Upper lobe of left lung (tissue), 6 donors: ENCODE data around the gene PPP1R3G. TPM values are rescaled to one million over a fixed set of nuclear protein-coding genes. Genes with fewer than 3 reads are reported as not detected.

ENCODE experiments used
- ATAC-seq, 2 donors: fragments of 200-7000 bp; cut with Tn5 transposase; one replicate each; pipeline ENCODE4 v1.9.1; 2022; ENCODE audit warnings: mild to moderate bottlenecking in 2 of 2, moderate library complexity in 2 of 2; ENCODE audit not compliant: low FRiP score in 2 of 2
- DNase-seq, 2 donors: peaks; one replicate each; pipeline ENCODE4 v3.0.0-alpha.2; 2019 to 2020
- H3K27ac ChIP-seq, 4 donors: fragments of 200-600 bp; sonication (generic); one replicate each; pipeline ENCODE4 v1.5.1; 2016 to 2019
- H3K27me3 ChIP-seq, 4 donors: fragments of 200-600 bp; sonication (generic); one replicate each; pipeline ENCODE4 v1.5.1; 2017 to 2019
- H3K36me3 ChIP-seq, 4 donors: fragments of 200-600 bp; sonication (generic); one replicate each; pipeline ENCODE4 v1.5.1; 2016 to 2019
- H3K4me1 ChIP-seq, 4 donors: fragments of 200-600 bp; sonication (generic); one replicate each; pipeline ENCODE4 v1.5.1; 2018 to 2019
- H3K4me3 ChIP-seq, 4 donors: fragments of 200-600 bp; sonication (generic); one replicate each; pipeline ENCODE4 v1.5.1; 2017 to 2019; ENCODE audit warnings: mild to moderate bottlenecking in 2 of 4, moderate library complexity in 1 of 4
- H3K9me3 ChIP-seq, 4 donors: fragments of 200-600 bp; sonication (generic); one replicate each; pipeline ENCODE4 v1.5.1; 2018 to 2019
- EP300 ChIP-seq, 4 donors: sonication (generic); formaldehyde crosslinking; IDR thresholded peaks; one replicate each; pipeline ENCODE4 v1.5.1; 2017; ENCODE audit warnings: antibody characterized with exemption in 4 of 4, control low read depth in 2 of 4
- POLR2A ChIP-seq, 4 donors: fragments of 450-650 bp; IDR thresholded peaks; one replicate each; pipeline ENCODE4 v1.5.1; 2016 to 2017; ENCODE audit warnings: antibody characterized with exemption in 4 of 4, mild to moderate bottlenecking in 2 of 4
- POLR2AphosphoS5 ChIP-seq, 2 donors: sonication (generic); formaldehyde crosslinking; IDR thresholded peaks; one replicate each; pipeline ENCODE4 v1.5.1; 2017; ENCODE audit warnings: antibody characterized with exemption in 2 of 2
- WGBS, 2 donors: methylation state at CpG; one replicate each; pipeline ENCODE4 v1.1.5; 2017 to 2018; 5-methylcytosine and 5-hydroxymethylcytosine counted together
- total RNA-seq, 6 donors: library from RNA; depleted of rRNA in 4 of 6; stranded (reverse); fragments of >200 nt in 4 of 6; gene quantifications; one replicate each; pipeline versions ENCODE4 v1.1.0 to v1.2.1, GENCODE V29; 2016 to 2021
- TF ChIP-seq, protein P1 (sequence below), 6 experiments: fragments of 450-650 bp in 4 of 6; fragments of 200-600 bp in 2 of 6; sonication (generic) in 2 of 6; IDR thresholded peaks; one replicate each; pipeline ENCODE4 v1.5.1; 2016 to 2019; ENCODE audit warnings: antibody characterized with exemption in 6 of 6
- donor health status: DM: no; HTN: no; CAD: no; lungs with moderate emphysema.
- donor health status: DM: no; HTN: yes; CAD: no; lungs with severe emphysema.

Gene PPP1R3G
- total RNA-seq, 6 donors from 2014 or later = 0.10 to 0.64 (median 0.37) TPM; not detected in 1

GRCh38 chr6:5081955-5082354, 3.2 kb upstream of the PPP1R3G start:
- DNase-seq (no peak), ATAC-seq (no peak)
- TF ChIP-seq POLR2AphosphoS5 (IDR thresholded peaks at IDR 0.05) (no peak), POLR2A (IDR thresholded peaks at IDR 0.05) (no peak), EP300 (IDR thresholded peaks at IDR 0.05) (no peak)
- TF ChIP-seq, protein P1, sequence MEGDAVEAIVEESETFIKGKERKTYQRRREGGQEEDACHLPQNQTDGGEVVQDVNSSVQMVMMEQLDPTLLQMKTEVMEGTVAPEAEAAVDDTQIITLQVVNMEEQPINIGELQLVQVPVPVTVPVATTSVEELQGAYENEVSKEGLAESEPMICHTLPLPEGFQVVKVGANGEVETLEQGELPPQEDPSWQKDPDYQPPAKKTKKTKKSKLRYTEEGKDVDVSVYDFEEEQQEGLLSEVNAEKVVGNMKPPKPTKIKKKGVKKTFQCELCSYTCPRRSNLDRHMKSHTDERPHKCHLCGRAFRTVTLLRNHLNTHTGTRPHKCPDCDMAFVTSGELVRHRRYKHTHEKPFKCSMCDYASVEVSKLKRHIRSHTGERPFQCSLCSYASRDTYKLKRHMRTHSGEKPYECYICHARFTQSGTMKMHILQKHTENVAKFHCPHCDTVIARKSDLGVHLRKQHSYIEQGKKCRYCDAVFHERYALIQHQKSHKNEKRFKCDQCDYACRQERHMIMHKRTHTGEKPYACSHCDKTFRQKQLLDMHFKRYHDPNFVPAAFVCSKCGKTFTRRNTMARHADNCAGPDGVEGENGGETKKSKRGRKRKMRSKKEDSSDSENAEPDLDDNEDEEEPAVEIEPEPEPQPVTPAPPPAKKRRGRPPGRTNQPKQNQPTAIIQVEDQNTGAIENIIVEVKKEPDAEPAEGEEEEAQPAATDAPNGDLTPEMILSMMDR (IDR thresholded peaks at IDR 0.05) = no peak
- WGBS, 2 donors = 68 to 73% methylated on average over 4 of the region's 4 CpGs
- Histone ChIP-seq H3K27ac (no peak overlapping the region), H3K36me3 (no peaks in the 10 kb centered on the region), H3K27me3 (peaks cover 0 to 18% (median 9%) of the 10 kb centered on the region in 4 donors), H3K4me3 (no peak overlapping the region), H3K4me1 (peaks cover 13 to 27% (median 20%) of the 10 kb centered on the region in 4 donors), H3K9me3 (no peaks in the 10 kb centered on the region)

DNA sequence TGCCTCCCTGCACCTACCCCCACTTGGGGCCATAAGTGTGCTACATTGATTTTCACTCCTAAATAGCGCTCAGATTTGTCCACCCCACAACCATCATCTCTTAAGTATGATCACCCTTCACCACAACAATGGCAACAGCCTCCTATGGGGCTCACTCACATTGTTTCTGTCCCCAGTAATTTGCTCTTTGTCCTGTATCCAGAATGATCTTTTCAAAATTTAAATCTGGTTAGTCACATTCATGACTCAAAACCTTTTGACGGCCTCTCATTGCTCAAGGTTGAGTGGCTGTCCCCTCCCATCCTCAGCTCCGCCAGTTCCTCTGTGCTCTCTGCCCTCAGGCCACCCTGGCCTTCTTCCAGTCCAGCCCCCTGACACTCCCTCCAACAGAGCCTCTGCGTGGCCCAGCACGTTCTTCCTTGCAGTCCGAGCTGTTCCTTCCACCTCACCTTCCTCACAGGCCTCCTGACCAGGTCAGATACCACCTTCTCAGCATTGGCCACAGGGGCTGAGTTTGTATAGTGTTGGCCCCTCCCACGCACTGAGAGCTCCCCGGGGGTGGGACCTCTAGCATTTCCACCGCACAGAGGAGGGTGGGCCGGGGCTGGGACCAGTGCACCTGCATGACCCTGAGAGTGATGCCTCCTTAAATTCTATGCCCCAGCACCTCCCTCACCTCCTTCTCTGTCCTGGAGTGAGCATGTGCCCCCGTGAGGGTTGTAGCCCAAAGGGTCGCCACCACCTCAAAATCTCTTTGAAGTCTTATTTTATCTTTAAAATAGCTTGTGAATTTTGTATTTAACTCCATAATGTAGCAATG, 2.4 kb upstream of the PPP1R3G start:
- H3K4me1 ChIP-seq = peaks cover 13 to 27% (median 20%) of the 10 kb centered on the region in 4 donors
- peaks cover 0 to 18% (median 9%) of the 10 kb centered on the region in 4 donors for H3K27me3 ChIP-seq
- TF ChIP-seq POLR2AphosphoS5 (IDR thresholded peaks at IDR 0.05) (no peak), POLR2A (IDR thresholded peaks at IDR 0.05) (no peak), EP300 (IDR thresholded peaks at IDR 0.05) (no peak)
- TF ChIP-seq, protein P1 (IDR thresholded peaks at IDR 0.05) = no peak
- H3K9me3 ChIP-seq = no peaks in the 10 kb centered on the region
- 73 to 76% methylated on average over 12 of the region's 12 CpGs for WGBS, 2 donors
- peak in 1 of 2 donors; percentile 43 for DNase-seq
- ATAC-seq = no peak
- H3K27ac ChIP-seq = no peak overlapping the region
- H3K36me3 ChIP-seq = no peaks in the 10 kb centered on the region
- no peak overlapping the region for H3K4me3 ChIP-seq

GRCh38 chr6:5083307-5083583, 1.9 kb upstream of the PPP1R3G start:
- no peaks in the 10 kb centered on the region for H3K9me3 ChIP-seq
- DNase-seq (no peak), ATAC-seq (no peak)
- 47 to 48% methylated on average over 4 of the region's 4 CpGs for WGBS, 2 donors
- no peaks in the 10 kb centered on the region for H3K36me3 ChIP-seq
- peaks cover 13 to 27% (median 20%) of the 10 kb centered on the region in 4 donors for H3K4me1 ChIP-seq
- no peak overlapping the region for H3K27ac ChIP-seq
- no peak overlapping the region for H3K4me3 ChIP-seq
- TF ChIP-seq, protein P1 (IDR thresholded peaks at IDR 0.05) = no peak
- no peak for TF ChIP-seq POLR2A (IDR thresholded peaks at IDR 0.05)
- TF ChIP-seq POLR2AphosphoS5 (IDR thresholded peaks at IDR 0.05) = no peak
- TF ChIP-seq EP300 (IDR thresholded peaks at IDR 0.05) = no peak
- H3K27me3 ChIP-seq = peaks cover 0 to 18% (median 9%) of the 10 kb centered on the region in 4 donors

GRCh38 chr6:5083813-5084359, 1.3 kb upstream of the PPP1R3G start:
- Histone ChIP-seq H3K4me3 (peak overlapping the region in 3 of 4 donors; percentile 51 to 68 (median 62)), H3K27me3 (peaks cover 0 to 18% (median 9%) of the 10 kb centered on the region in 4 donors), H3K36me3 (no peaks in the 10 kb centered on the region), H3K4me1 (peaks cover 13 to 27% (median 20%) of the 10 kb centered on the region in 4 donors), H3K9me3 (no peaks in the 10 kb centered on the region), H3K27ac (peak overlapping the region in 2 of 4 donors; percentile 52 to 63)
- TF ChIP-seq POLR2A (IDR thresholded peaks at IDR 0.05) = no peak
- TF ChIP-seq POLR2AphosphoS5 (IDR thresholded peaks at IDR 0.05) = no peak
- TF ChIP-seq, protein P1 (IDR thresholded peaks at IDR 0.05) = no peak
- no peak for TF ChIP-seq EP300 (IDR thresholded peaks at IDR 0.05)
- no peak for ATAC-seq
- no peak for DNase-seq
- 55 to 83% methylated on average over 10 to 18 of the region's 18 CpGs for WGBS, 2 donors
